ENCODE measurements around the gene LZTS3. TPM values are rescaled to one million over a fixed set of nuclear protein-coding genes. Genes with fewer than 3 reads are reported as not detected.

The LZTS3 gene
- total RNA-seq, 1 experiment from 2014 or later = 32.6 TPM

DNA sequence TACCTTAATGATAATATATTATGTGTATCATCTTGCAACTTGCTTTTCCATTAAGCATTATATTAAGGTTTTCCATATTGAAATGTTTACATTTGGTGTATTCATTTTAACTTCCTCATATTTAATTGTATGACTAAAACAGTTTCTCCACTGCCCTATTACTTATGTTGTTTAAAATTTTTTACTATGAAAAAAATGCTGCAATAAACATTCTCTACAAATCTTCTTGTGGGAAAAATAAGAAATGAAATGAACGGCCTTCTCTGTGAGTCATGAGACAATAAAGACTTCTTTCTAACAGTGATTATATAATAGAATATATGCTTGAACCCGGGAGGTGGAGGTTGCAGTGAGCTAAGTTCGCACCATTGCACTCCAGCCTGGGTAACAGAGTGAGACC, 39.2 kb downstream of the LZTS3 start:
- H3K4me1 Mint-ChIP-seq = no peaks in the 10 kb centered on the region
- CTCF ChIA-PET = interaction anchor here (0.7 kb wide), 1 partner anchor 378 kb away, joined by 3 read pairs; no protein-coding TSS in a partner anchor

DNA sequence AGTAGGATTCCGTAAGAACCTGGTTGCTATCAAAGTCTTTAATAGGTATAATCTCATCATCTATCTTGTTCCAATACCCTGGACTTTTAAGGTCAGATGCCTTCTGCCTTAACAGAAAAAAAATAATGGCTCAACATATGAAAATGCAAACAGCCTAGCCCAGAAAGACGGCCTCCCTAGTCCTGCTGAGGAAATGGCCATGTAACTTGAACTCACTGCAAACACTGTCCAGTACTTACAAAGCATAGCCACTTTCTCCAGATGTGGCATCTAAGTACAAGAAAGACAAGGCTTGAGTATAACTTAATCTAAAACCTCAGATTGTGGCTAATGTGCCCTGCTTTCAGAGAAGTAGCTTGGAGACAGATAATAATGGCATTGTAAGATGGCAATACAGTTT, 40.2 kb downstream of the LZTS3 start:
- POLR2A ChIA-PET = interaction anchor here (0.7 kb wide), 1 partner anchor 261 kb away, joined by 3 read pairs; no protein-coding TSS in a partner anchor

More for the DNA sequence above, 39.2 kb downstream of the LZTS3 start:
- TF ChIP-seq SP1 (CRISPR knock-in tag; conservative IDR thresholded peaks at IDR 0.05) = no peak
- no peak for TF ChIP-seq NR1H2 (CRISPR knock-in tag; IDR thresholded peaks at IDR 0.05)
- TF ChIP-seq, protein P1, sequence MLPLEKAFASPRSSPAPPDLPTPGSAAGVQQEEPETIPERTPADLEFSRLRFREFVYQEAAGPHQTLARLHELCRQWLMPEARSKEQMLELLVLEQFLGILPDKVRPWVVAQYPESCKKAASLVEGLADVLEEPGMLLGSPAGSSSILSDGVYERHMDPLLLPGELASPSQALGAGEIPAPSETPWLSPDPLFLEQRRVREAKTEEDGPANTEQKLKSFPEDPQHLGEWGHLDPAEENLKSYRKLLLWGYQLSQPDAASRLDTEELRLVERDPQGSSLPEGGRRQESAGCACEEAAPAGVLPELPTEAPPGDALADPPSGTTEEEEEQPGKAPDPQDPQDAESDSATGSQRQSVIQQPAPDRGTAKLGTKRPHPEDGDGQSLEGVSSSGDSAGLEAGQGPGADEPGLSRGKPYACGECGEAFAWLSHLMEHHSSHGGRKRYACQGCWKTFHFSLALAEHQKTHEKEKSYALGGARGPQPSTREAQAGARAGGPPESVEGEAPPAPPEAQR (CRISPR knock-in tag; IDR thresholded peaks at IDR 0.05) = no peak
- TF ChIP-seq ETV6 (CRISPR knock-in tag; IDR thresholded peaks at IDR 0.05) = no peak
- TF ChIP-seq ATF3 (CRISPR knock-in tag; conservative IDR thresholded peaks at IDR 0.05) = no peak
- Mint-ChIP-seq H3K4me3 (no peak overlapping the region), H3K27me3 (ENCODE audit: low read depth) (no peaks in the 10 kb centered on the region), H3K36me3 (no peaks in the 10 kb centered on the region), H3K27ac (no peak overlapping the region), H3K9me3 (no peaks in the 10 kb centered on the region)
- DNase-seq (ENCODE audit: low spot score) (no peak), ATAC-seq (no peak)
- POLR2A ChIA-PET = no interaction called here

More for the DNA sequence above, 40.2 kb downstream of the LZTS3 start:
- Mint-ChIP-seq H3K27me3 (ENCODE audit: low read depth) (no peaks in the 10 kb centered on the region), H3K27ac (no peak overlapping the region), H3K9me3 (no peaks in the 10 kb centered on the region), H3K36me3 (no peaks in the 10 kb centered on the region), H3K4me3 (no peak overlapping the region), H3K4me1 (no peaks in the 10 kb centered on the region)
- CTCF ChIA-PET = no interaction called here
- TF ChIP-seq KAT7 (CRISPR knock-in tag; IDR thresholded peaks at IDR 0.05; ENCODE audit: borderline replicate concordance) (no peak), E2F4 (CRISPR knock-in tag; IDR thresholded peaks at IDR 0.05; ENCODE audit: borderline replicate concordance, low read depth) (no peak), AR (CRISPR knock-in tag; IDR thresholded peaks at IDR 0.05) (no peak), ATF1 (CRISPR knock-in tag; IDR thresholded peaks at IDR 0.05) (no peak), USF2 (CRISPR knock-in tag; IDR thresholded peaks at IDR 0.05) (no peak), ZNF671 (CRISPR knock-in tag; IDR thresholded peaks at IDR 0.05) (no peak)
- TF ChIP-seq, protein P2, sequence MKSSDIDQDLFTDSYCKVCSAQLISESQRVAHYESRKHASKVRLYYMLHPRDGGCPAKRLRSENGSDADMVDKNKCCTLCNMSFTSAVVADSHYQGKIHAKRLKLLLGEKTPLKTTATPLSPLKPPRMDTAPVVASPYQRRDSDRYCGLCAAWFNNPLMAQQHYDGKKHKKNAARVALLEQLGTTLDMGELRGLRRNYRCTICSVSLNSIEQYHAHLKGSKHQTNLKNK (CRISPR knock-in tag; IDR thresholded peaks at IDR 0.05) = no peak
- ATAC-seq (no peak), DNase-seq (ENCODE audit: low spot score) (no peak)

All from WTC11 (cell line).